Measurements from ENCODE around the gene SLC13A4.

The SLC13A4 gene

GRCh38 chr7:135716677-135717238, 11.2 kb downstream of the SLC13A4 start (continued):
- TF ChIP-seq, protein P1, sequence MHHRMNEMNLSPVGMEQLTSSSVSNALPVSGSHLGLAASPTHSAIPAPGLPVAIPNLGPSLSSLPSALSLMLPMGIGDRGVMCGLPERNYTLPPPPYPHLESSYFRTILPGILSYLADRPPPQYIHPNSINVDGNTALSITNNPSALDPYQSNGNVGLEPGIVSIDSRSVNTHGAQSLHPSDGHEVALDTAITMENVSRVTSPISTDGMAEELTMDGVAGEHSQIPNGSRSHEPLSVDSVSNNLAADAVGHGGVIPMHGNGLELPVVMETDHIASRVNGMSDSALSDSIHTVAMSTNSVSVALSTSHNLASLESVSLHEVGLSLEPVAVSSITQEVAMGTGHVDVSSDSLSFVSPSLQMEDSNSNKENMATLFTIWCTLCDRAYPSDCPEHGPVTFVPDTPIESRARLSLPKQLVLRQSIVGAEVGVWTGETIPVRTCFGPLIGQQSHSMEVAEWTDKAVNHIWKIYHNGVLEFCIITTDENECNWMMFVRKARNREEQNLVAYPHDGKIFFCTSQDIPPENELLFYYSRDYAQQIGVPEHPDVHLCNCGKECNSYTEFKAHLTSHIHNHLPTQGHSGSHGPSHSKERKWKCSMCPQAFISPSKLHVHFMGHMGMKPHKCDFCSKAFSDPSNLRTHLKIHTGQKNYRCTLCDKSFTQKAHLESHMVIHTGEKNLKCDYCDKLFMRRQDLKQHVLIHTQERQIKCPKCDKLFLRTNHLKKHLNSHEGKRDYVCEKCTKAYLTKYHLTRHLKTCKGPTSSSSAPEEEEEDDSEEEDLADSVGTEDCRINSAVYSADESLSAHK (tag by site-specific recombination; IDR thresholded peaks at IDR 0.05) = peak; percentile 96
- TF ChIP-seq ZNF664 (tag by site-specific recombination; IDR thresholded peaks at IDR 0.05) = peak; percentile 92
- no peak for TF ChIP-seq ZNF214 (tag by site-specific recombination; IDR thresholded peaks at IDR 0.05; ENCODE audit: borderline replicate concordance)
- peak; percentile 72; the same call in 1 of the 2 replicates for TF ChIP-seq ZNF610 (tag by site-specific recombination; IDR thresholded peaks at IDR 0.05; ENCODE audit: borderline replicate concordance)
- TF ChIP-seq ZNF350 (tag by site-specific recombination; IDR thresholded peaks at IDR 0.05) = no peak
- TF ChIP-seq, protein P2, sequence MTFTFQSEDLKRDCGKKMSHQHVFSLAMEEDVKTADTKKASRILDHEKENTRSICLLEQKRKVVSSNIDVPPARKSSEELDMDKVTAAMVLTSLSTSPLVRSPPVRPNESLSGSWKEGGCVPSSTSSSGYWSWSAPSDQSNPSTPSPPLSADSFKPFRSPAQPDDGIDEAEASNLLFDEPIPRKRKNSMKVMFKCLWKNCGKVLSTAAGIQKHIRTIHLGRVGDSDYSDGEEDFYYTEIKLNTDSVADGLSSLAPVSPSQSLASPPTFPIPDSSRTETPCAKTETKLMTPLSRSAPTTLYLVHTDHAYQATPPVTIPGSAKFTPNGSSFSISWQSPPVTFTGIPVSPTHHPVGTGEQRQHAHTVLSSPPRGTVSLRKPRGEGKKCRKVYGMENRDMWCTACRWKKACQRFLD (tag by site-specific recombination; IDR thresholded peaks at IDR 0.05) = no peak
- TF ChIP-seq ZFP41 (tag by site-specific recombination; IDR thresholded peaks at IDR 0.05; ENCODE audit: borderline replicate concordance) = no peak
- no peak for TF ChIP-seq ZSCAN18 (tag by site-specific recombination; IDR thresholded peaks at IDR 0.05)
- TF ChIP-seq, protein P3, sequence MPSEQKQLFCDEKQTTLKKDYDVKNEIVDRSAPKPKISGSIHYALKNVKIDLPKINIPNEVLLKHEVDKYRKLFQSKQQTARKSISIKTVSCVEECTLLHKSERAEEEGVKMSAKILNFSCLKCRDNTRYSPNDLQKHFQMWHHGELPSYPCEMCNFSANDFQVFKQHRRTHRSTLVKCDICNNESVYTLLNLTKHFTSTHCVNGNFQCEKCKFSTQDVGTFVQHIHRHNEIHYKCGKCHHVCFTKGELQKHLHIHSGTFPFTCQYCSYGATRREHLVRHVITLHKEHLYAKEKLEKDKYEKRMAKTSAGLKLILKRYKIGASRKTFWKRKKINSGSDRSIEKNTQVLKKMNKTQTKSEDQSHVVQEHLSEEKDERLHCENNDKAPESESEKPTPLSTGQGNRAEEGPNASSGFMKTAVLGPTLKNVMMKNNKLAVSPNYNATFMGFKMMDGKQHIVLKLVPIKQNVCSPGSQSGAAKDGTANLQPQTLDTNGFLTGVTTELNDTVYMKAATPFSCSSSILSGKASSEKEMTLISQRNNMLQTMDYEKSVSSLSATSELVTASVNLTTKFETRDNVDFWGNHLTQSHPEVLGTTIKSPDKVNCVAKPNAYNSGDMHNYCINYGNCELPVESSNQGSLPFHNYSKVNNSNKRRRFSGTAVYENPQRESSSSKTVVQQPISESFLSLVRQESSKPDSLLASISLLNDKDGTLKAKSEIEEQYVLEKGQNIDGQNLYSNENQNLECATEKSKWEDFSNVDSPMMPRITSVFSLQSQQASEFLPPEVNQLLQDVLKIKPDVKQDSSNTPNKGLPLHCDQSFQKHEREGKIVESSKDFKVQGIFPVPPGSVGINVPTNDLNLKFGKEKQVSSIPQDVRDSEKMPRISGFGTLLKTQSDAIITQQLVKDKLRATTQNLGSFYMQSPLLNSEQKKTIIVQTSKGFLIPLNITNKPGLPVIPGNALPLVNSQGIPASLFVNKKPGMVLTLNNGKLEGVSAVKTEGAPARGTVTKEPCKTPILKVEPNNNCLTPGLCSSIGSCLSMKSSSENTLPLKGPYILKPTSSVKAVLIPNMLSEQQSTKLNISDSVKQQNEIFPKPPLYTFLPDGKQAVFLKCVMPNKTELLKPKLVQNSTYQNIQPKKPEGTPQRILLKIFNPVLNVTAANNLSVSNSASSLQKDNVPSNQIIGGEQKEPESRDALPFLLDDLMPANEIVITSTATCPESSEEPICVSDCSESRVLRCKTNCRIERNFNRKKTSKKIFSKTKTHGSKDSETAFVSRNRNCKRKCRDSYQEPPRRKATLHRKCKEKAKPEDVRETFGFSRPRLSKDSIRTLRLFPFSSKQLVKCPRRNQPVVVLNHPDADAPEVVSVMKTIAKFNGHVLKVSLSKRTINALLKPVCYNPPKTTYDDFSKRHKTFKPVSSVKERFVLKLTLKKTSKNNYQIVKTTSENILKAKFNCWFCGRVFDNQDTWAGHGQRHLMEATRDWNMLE (tag by site-specific recombination; conservative IDR thresholded peaks at IDR 0.05; ENCODE audit: low read depth) = peak; percentile 48; the same call in 1 of the 2 replicates
- no peak for TF ChIP-seq ZNF514 (tag by site-specific recombination; IDR thresholded peaks at IDR 0.05)
- no peak for TF ChIP-seq ZNF544 (tag by site-specific recombination; IDR thresholded peaks at IDR 0.05)
- no peak for TF ChIP-seq ZNF776 (tag by site-specific recombination; IDR thresholded peaks at IDR 0.05; ENCODE audit: borderline replicate concordance)
- TF ChIP-seq ZNF580 (tag by site-specific recombination; IDR thresholded peaks at IDR 0.05) = peak; percentile 97
- TF ChIP-seq OSR2 (tag by site-specific recombination; IDR thresholded peaks at IDR 0.05) = peak; percentile 100
- TF ChIP-seq ZNF335 (tag by site-specific recombination; conservative IDR thresholded peaks at IDR 0.05) = peak; percentile 52; the same call in 1 of the 2 replicates
- no peak for TF ChIP-seq ZNF23 (tag by site-specific recombination; IDR thresholded peaks at IDR 0.05; ENCODE audit: borderline replicate concordance)
- peak; percentile 92 for TF ChIP-seq TCF7L2 (IDR thresholded peaks at IDR 0.05; ENCODE audit: borderline replicate concordance, low read depth, low read length)
- TF ChIP-seq ZNF48 (tag by site-specific recombination; IDR thresholded peaks at IDR 0.05) = no peak
- TF ChIP-seq SALL2 (tag by site-specific recombination; IDR thresholded peaks at IDR 0.05; ENCODE audit: borderline replicate concordance) = no peak
- no peak for TF ChIP-seq SCRT2 (tag by site-specific recombination; IDR thresholded peaks at IDR 0.05)
- peak; percentile 43; the same call in 1 of the 2 replicates for TF ChIP-seq SP3 (tag by site-specific recombination; IDR thresholded peaks at IDR 0.05)
- no peak for TF ChIP-seq ZNF521 (tag by site-specific recombination; IDR thresholded peaks at IDR 0.05)
- no peak for TF ChIP-seq ZNF791 (tag by site-specific recombination; IDR thresholded peaks at IDR 0.05)
- no peak for TF ChIP-seq ZNF792 (tag by site-specific recombination; IDR thresholded peaks at IDR 0.05)
- no peak for TF ChIP-seq ZNF585B (tag by site-specific recombination; IDR thresholded peaks at IDR 0.05)
- no peak for TF ChIP-seq ZNF555 (tag by site-specific recombination; conservative IDR thresholded peaks at IDR 0.05)
- no peak for TF ChIP-seq ZSCAN5A (tag by site-specific recombination; IDR thresholded peaks at IDR 0.05)
